ENCODE results near the gene SLFN11.

GRCh38 chr17:35390156-35390555 lies 16.7 kb upstream of the SLFN11 start:
- TF ChIP-seq, protein P1, sequence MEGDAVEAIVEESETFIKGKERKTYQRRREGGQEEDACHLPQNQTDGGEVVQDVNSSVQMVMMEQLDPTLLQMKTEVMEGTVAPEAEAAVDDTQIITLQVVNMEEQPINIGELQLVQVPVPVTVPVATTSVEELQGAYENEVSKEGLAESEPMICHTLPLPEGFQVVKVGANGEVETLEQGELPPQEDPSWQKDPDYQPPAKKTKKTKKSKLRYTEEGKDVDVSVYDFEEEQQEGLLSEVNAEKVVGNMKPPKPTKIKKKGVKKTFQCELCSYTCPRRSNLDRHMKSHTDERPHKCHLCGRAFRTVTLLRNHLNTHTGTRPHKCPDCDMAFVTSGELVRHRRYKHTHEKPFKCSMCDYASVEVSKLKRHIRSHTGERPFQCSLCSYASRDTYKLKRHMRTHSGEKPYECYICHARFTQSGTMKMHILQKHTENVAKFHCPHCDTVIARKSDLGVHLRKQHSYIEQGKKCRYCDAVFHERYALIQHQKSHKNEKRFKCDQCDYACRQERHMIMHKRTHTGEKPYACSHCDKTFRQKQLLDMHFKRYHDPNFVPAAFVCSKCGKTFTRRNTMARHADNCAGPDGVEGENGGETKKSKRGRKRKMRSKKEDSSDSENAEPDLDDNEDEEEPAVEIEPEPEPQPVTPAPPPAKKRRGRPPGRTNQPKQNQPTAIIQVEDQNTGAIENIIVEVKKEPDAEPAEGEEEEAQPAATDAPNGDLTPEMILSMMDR (IDR thresholded peaks at IDR 0.05) = no peak
- TF ChIP-seq POLR2A (IDR thresholded peaks at IDR 0.05) = no peak
